Osteoblast (primary cell): Measurements from ENCODE around the gene OSBPL9. TPM values are rescaled to one million over a fixed set of nuclear protein-coding genes. Genes with fewer than 3 reads are reported as not detected.
A peak's percentile ranks its signal among the peaks of the same experiment; 100 is the strongest.

Experiments used
- DNase-seq: peaks from one replicate; pipeline ENCODE4 v3.0.0; 2011; ENCODE audit warnings: low spot score, mixed read lengths; ENCODE audit not compliant: insufficient read length; ENCODE audit errors: missing footprints
- H2AFZ ChIP-seq: 2 replicates; pipeline ENCODE4 v1.6.0; 2011; ENCODE audit warnings: mild to moderate bottlenecking, low read length
- H3K27ac ChIP-seq: 2 replicates; pipeline ENCODE4 v1.5.1; 2011; ENCODE audit warnings: mild to moderate bottlenecking, low read depth, low read length, moderate library complexity
- H3K27me3 ChIP-seq: 2 replicates; pipeline ENCODE4 v1.6.0; 2012; ENCODE audit warnings: mild to moderate bottlenecking, control low read depth, inconsistent platforms, low read length, moderate library complexity; ENCODE audit not compliant: insufficient read depth
- H3K36me3 ChIP-seq: 2 replicates; pipeline ENCODE4 v1.5.1; 2011; ENCODE audit warnings: mild to moderate bottlenecking, low read length, control low read depth, moderate library complexity; ENCODE audit not compliant: insufficient read depth
- H3K4me1 ChIP-seq: 2 replicates; pipeline ENCODE4 v1.5.1; 2011; ENCODE audit warnings: mild to moderate bottlenecking, low read length, control low read depth, moderate library complexity; ENCODE audit not compliant: insufficient read depth
- H3K4me2 ChIP-seq: 2 replicates; pipeline ENCODE4 v1.6.0; 2011; ENCODE audit warnings: mild to moderate bottlenecking, low read length; ENCODE audit not compliant: insufficient read depth
- H3K4me3 ChIP-seq: fragments of 200-600 bp; sonication (generic); 3 replicates; pipeline ENCODE4 v1.5.1; 2012; ENCODE audit warnings: mild to moderate bottlenecking, low read length, inconsistent platforms; ENCODE audit not compliant: insufficient read depth
- H3K79me2 ChIP-seq: 2 replicates; pipeline ENCODE4 v1.6.0; 2012; ENCODE audit warnings: mild to moderate bottlenecking, low read length, control low read depth, inconsistent platforms; ENCODE audit not compliant: insufficient read depth
- H3K9me3 ChIP-seq: 2 replicates; pipeline ENCODE4 v1.5.1; 2011; ENCODE audit warnings: low read depth, low read length, control low read depth
- H4K20me1 ChIP-seq: 2 replicates; pipeline ENCODE4 v1.6.0; 2012; ENCODE audit warnings: mild to moderate bottlenecking, low read length, control low read depth; ENCODE audit not compliant: insufficient read depth
- total RNA-seq: library from RNA; depleted of rRNA; stranded (reverse); fragments of >200 nt; gene quantifications from 2 replicates; pipeline ENCODE4 v1.2.3, GENCODE V29; 2012
- TF ChIP-seq, protein P1 (sequence below): IDR thresholded peaks from 2 replicates; pipeline ENCODE4 v1.5.1; 2011; ENCODE audit warnings: mild to moderate bottlenecking, low read depth, low read length, moderate library complexity; ENCODE audit errors: extremely low read depth

Gene OSBPL9
- total RNA-seq, 1 donor, result 87.9 TPM

DNA sequence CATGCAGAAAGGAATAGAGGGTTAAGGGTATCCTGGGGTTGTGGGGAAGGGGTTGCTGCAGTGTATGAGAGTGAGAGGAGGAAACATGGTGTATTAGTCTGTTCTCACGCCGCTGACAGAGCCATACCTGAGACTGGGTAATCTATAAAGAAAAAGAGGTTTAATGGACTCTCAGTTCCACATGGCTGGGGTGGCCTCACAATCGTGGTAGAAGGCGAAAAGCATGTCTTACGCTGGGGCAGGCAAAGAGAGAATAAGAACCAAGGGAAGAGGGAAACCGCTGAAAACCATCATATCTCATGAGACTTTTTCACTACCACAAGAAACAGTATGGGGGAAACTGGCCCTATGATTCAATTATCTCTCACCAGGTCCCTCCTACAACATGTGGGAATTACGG is 17.7 kb downstream of the OSBPL9 start:
- H3K27ac ChIP-seq, result no peak overlapping the region
- no peak overlapping the region for H3K4me3 ChIP-seq
- no peaks in the 10 kb centered on the region for H3K36me3 ChIP-seq
- TF ChIP-seq, protein P1, sequence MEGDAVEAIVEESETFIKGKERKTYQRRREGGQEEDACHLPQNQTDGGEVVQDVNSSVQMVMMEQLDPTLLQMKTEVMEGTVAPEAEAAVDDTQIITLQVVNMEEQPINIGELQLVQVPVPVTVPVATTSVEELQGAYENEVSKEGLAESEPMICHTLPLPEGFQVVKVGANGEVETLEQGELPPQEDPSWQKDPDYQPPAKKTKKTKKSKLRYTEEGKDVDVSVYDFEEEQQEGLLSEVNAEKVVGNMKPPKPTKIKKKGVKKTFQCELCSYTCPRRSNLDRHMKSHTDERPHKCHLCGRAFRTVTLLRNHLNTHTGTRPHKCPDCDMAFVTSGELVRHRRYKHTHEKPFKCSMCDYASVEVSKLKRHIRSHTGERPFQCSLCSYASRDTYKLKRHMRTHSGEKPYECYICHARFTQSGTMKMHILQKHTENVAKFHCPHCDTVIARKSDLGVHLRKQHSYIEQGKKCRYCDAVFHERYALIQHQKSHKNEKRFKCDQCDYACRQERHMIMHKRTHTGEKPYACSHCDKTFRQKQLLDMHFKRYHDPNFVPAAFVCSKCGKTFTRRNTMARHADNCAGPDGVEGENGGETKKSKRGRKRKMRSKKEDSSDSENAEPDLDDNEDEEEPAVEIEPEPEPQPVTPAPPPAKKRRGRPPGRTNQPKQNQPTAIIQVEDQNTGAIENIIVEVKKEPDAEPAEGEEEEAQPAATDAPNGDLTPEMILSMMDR, result no peak
- H3K79me2 ChIP-seq, result peaks cover 73% of the 10 kb centered on the region
- peaks cover 13% of the 10 kb centered on the region for H3K4me1 ChIP-seq
- no peaks in the 10 kb centered on the region for H3K9me3 ChIP-seq
- H3K4me2 ChIP-seq, result no peak overlapping the region
- H3K27me3 ChIP-seq, result no peaks in the 10 kb centered on the region
- H2AFZ ChIP-seq, result no peak overlapping the region
- peaks cover 5% of the 10 kb centered on the region for H4K20me1 ChIP-seq
- no peak for DNase-seq

DNA sequence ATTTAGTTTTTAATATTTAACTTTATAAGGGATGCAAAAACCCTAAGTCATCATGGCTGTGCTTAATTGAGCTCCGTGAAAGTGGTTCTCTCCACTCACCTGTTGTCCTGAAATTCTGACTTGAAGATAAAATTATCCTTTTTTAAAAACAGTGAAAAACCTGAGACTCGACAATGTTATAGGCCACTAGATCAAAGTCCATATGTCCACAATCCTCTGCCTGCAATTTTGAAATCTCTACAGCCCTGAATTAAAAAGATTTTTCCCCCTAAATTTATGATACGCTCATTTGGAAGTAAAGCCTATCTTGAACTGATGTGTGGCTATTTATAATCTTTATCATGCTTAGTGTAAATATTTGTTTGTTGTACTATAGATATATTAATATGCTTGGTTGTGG is 18.7 kb downstream of the OSBPL9 start:
- no peak overlapping the region for H3K4me2 ChIP-seq
- no peaks in the 10 kb centered on the region for H3K9me3 ChIP-seq
- H3K27ac ChIP-seq, result no peak overlapping the region
- H3K36me3 ChIP-seq, result no peaks in the 10 kb centered on the region
- H3K4me3 ChIP-seq, result no peak overlapping the region
- peaks cover 13% of the 10 kb centered on the region for H3K4me1 ChIP-seq
- TF ChIP-seq, protein P1, result no peak
- peaks cover 70% of the 10 kb centered on the region for H3K79me2 ChIP-seq
- no peaks in the 10 kb centered on the region for H3K27me3 ChIP-seq
- DNase-seq, result no peak
- peaks cover 2% of the 10 kb centered on the region for H4K20me1 ChIP-seq
- no peak overlapping the region for H2AFZ ChIP-seq

DNA sequence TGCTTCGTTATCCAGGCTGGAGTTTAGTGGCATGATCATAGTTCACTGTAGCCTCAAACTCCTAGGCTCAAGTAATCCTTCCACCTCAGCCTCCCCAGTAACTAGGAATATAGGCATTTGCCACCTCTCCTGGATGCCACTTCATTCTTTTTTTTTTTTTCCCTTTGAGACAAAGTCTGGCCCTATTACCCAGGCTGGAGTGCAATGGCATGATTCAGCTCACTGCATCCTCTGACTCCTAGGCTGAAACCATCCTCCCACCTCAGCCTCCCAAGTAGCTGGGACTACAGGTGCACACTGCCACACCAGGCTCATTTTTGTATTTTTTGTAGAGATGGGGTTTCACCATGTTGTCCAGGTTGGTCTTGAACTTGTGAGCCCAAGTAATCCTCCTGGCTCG is 19.3 kb downstream of the OSBPL9 start:
- TF ChIP-seq, protein P1, result no peak
- H3K36me3 ChIP-seq, result no peaks in the 10 kb centered on the region
- H3K4me2 ChIP-seq, result no peak overlapping the region
- no peak for DNase-seq
- H3K27me3 ChIP-seq, result no peaks in the 10 kb centered on the region
- no peak overlapping the region for H2AFZ ChIP-seq
- H4K20me1 ChIP-seq, result peaks cover 2% of the 10 kb centered on the region
- H3K9me3 ChIP-seq, result no peaks in the 10 kb centered on the region
- H3K4me3 ChIP-seq, result no peak overlapping the region
- peaks cover 71% of the 10 kb centered on the region for H3K79me2 ChIP-seq
- peak overlapping the region; percentile 91 for H3K27ac ChIP-seq
- peaks cover 13% of the 10 kb centered on the region for H3K4me1 ChIP-seq

DNA sequence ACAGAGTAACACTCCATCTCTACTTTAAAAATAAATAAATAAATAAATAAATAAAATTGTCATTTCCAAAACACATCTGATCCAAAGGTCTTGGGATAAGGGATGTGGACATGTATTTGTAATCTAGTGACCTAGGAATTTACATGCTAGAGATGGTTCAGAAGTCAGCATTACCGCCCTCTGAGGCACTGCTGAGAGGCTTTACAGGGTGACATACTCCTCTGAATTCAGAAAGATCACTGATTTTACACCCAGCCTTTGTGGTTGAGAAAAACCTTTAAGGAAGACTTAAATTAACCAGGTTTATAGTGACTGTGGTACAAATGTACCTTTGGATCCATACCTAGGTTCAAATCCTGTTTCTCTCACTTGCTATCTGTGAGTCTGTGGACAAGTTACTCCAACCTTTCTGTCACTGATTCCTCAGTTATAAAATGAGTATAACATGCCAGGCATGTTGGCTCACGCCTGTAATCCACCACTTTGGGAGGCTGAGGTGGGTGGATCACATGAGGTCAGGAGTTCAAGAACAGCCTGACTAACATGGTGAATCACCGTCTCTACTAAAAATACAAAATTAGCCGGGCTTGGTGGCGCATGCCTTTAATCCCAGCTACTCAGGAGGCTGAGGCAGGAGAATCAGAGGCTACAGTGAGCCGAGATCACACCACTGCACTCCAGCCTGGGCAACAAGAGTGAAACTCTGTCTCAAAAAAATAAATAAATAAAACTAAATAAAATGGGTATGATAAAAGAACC is 20.1 kb downstream of the OSBPL9 start:
- peaks cover 2% of the 10 kb centered on the region for H4K20me1 ChIP-seq
- no peak overlapping the region for H3K4me3 ChIP-seq
- H3K9me3 ChIP-seq, result no peaks in the 10 kb centered on the region
- TF ChIP-seq, protein P1, result no peak
- H3K4me2 ChIP-seq, result peak overlapping the region; percentile 41
- peak overlapping the region; percentile 91 for H3K27ac ChIP-seq
- H3K4me1 ChIP-seq, result peaks cover 18% of the 10 kb centered on the region
- H3K27me3 ChIP-seq, result no peaks in the 10 kb centered on the region
- peaks cover 72% of the 10 kb centered on the region for H3K79me2 ChIP-seq
- H3K36me3 ChIP-seq, result no peaks in the 10 kb centered on the region
- DNase-seq, result no peak
- H2AFZ ChIP-seq, result no peak overlapping the region
